Hepatocyte (in vitro differentiated cells): ENCODE data around the gene KIRREL3. TPM values are rescaled to one million over a fixed set of nuclear protein-coding genes. Genes with fewer than 3 reads are reported as not detected.

Experiments used
- DNase-seq: peaks from one replicate; pipeline ENCODE4 v3.0.0-alpha.2; 2016; ENCODE audit warnings: low spot score
- H2AFZ ChIP-seq: fragments of 200-600 bp; sonication (generic); 2 replicates; pipeline ENCODE4 v1.6.0; 2016; ENCODE audit warnings: antibody characterized with exemption, mild to moderate bottlenecking
- H3K27ac ChIP-seq: fragments of 200-600 bp; sonication (generic); 2 replicates; pipeline ENCODE4 v1.5.1; 2016; ENCODE audit warnings: mild to moderate bottlenecking
- H3K27me3 ChIP-seq: fragments of 200-600 bp; sonication (generic); 2 replicates; pipeline ENCODE4 v1.6.1; 2016
- H3K36me3 ChIP-seq: fragments of 200-600 bp; sonication (generic); replicated peaks from 2 replicates; pipeline ENCODE4 v1.5.1; 2016; ENCODE audit warnings: low read depth; ENCODE audit not compliant: insufficient read depth
- H3K4me1 ChIP-seq: fragments of 200-600 bp; sonication (generic); 2 replicates; pipeline ENCODE4 v1.5.1; 2016; ENCODE audit warnings: mild to moderate bottlenecking, moderate library complexity; ENCODE audit not compliant: insufficient read depth
- H3K4me2 ChIP-seq: fragments of 200-600 bp; sonication (generic); 2 replicates; pipeline ENCODE4 v1.6.0; 2016
- H3K4me3 ChIP-seq: fragments of 200-600 bp; sonication (generic); 2 replicates; pipeline ENCODE4 v1.5.1; 2016; ENCODE audit warnings: mild to moderate bottlenecking
- H3K79me2 ChIP-seq: fragments of 200-600 bp; sonication (generic); 2 replicates; pipeline ENCODE4 v1.6.0; 2017; ENCODE audit warnings: mild to moderate bottlenecking
- H3K9me2 ChIP-seq: fragments of 200-600 bp; sonication (generic); replicated peaks from 2 replicates; pipeline ENCODE4 v1.6.0; 2017; ENCODE audit warnings: mild to moderate bottlenecking; ENCODE audit not compliant: insufficient read depth
- H3K9me3 ChIP-seq: fragments of 200-600 bp; sonication (generic); 2 replicates; pipeline ENCODE4 v1.5.1; 2016; ENCODE audit warnings: low read depth, mild to moderate bottlenecking
- H4K20me1 ChIP-seq: fragments of 200-600 bp; sonication (generic); 2 replicates; pipeline ENCODE4 v1.6.0; 2016; ENCODE audit warnings: mild to moderate bottlenecking; ENCODE audit not compliant: insufficient read depth, poor library complexity, severe bottlenecking
- CTCF ChIP-seq: fragments of 200-600 bp; sonication (generic); IDR thresholded peaks from 2 replicates; pipeline ENCODE4 v1.5.1; 2016; ENCODE audit warnings: antibody characterized with exemption, mild to moderate bottlenecking; ENCODE audit not compliant: poor library complexity
- EZH2 ChIP-seq: fragments of 200-600 bp; sonication (generic); IDR thresholded peaks from 2 replicates; pipeline ENCODE4 v1.6.1; 2016; ENCODE audit warnings: antibody characterized with exemption, mild to moderate bottlenecking, borderline replicate concordance
- EZH2phosphoT487 ChIP-seq: fragments of 200-600 bp; sonication (generic); IDR thresholded peaks from one replicate; pipeline ENCODE4 v1.6.1; 2018; ENCODE audit warnings: antibody characterized with exemption, mild to moderate bottlenecking, low read depth, moderate library complexity; ENCODE audit not compliant: unreplicated experiment, severe bottlenecking
- WGBS: methylation state at CpG from one replicate; pipeline ENCODE4 v1.1.6; 2016; ENCODE audit warnings: low lambda C conversion rate; ENCODE audit errors: missing lambda C conversion rate; 5-methylcytosine and 5-hydroxymethylcytosine counted together
- polyA plus RNA-seq: library from polyadenylated mRNA; unstranded; fragments of >200 nt; fragmentation: Nextera tagmentation; extraction: Ambion mirVana; gene quantifications from 2 replicates; pipeline ENCODE4 v1.2.1, GENCODE V29; 2016
- total RNA-seq: library from RNA; depleted of rRNA; stranded (reverse); fragments of >200 nt; gene quantifications from 2 replicates; pipeline ENCODE4 v1.2.3, GENCODE V29; 2014

The KIRREL3 gene
- total and polyA plus RNA-seq, 2 experiments from 2014 or later: 0.33 to 0.86 TPM

- no peak overlapping the region for H3K4me3 ChIP-seq
- DNase-seq: no peak
- no peaks in the 10 kb centered on the region for H4K20me1 ChIP-seq
- no peak overlapping the region for H2AFZ ChIP-seq
- TF ChIP-seq CTCF: peak; percentile 12
- no peak for TF ChIP-seq EZH2
- no peaks in the 10 kb centered on the region for H3K27me3 ChIP-seq
- peaks cover 22% of the 10 kb centered on the region for H3K4me1 ChIP-seq
- no peaks in the 10 kb centered on the region for H3K9me2 ChIP-seq
- 89% methylated on average over 6 of the region's 6 CpGs for WGBS
- H3K27ac ChIP-seq: no peak overlapping the region
- H3K36me3 ChIP-seq: no peaks in the 10 kb centered on the region
- H3K4me2 ChIP-seq: no peak overlapping the region
- no peaks in the 10 kb centered on the region for H3K79me2 ChIP-seq
- no peaks in the 10 kb centered on the region for H3K9me3 ChIP-seq
Observed at GRCh38 chr11:126411971-126412381, 588.6 kb downstream of the KIRREL3 start.

- 71% methylated on average over 6 of the region's 6 CpGs for WGBS
- H3K4me1 ChIP-seq: peaks cover 11% of the 10 kb centered on the region
- no peak overlapping the region for H2AFZ ChIP-seq
- no peak overlapping the region for H3K27ac ChIP-seq
- H3K27me3 ChIP-seq: no peaks in the 10 kb centered on the region
- no peaks in the 10 kb centered on the region for H3K36me3 ChIP-seq
- H3K4me3 ChIP-seq: no peak overlapping the region
- TF ChIP-seq EZH2phosphoT487: no peak
- TF ChIP-seq EZH2: no peak
- TF ChIP-seq CTCF: no peak
- no peaks in the 10 kb centered on the region for H4K20me1 ChIP-seq
- no peak overlapping the region for H3K4me2 ChIP-seq
- no peaks in the 10 kb centered on the region for H3K79me2 ChIP-seq
- H3K9me2 ChIP-seq: no peaks in the 10 kb centered on the region
- H3K9me3 ChIP-seq: no peaks in the 10 kb centered on the region
- no peak for DNase-seq
Observed at GRCh38 chr11:126410649-126411048, 589.9 kb downstream of the KIRREL3 start.

- Histone ChIP-seq H3K79me2 (no peaks in the 10 kb centered on the region), H2AFZ (no peak overlapping the region), H3K9me3 (no peaks in the 10 kb centered on the region), H3K4me1 (peaks cover 2% of the 10 kb centered on the region), H3K4me3 (no peak overlapping the region), H3K9me2 (no peaks in the 10 kb centered on the region), H3K27me3 (no peaks in the 10 kb centered on the region), H4K20me1 (no peaks in the 10 kb centered on the region), H3K27ac (no peak overlapping the region), H3K4me2 (no peak overlapping the region), H3K36me3 (no peaks in the 10 kb centered on the region)
- WGBS: 77% methylated on average over 3 of the region's 3 CpGs
- no peak for DNase-seq
- TF ChIP-seq EZH2phosphoT487: no peak
Observed at GRCh38 chr11:126409620-126409985, 591.0 kb downstream of the KIRREL3 start.

- DNase-seq: no peak
- H4K20me1 ChIP-seq: no peaks in the 10 kb centered on the region
- H3K27me3 ChIP-seq: no peaks in the 10 kb centered on the region
- H3K9me2 ChIP-seq: no peaks in the 10 kb centered on the region
- H3K4me1 ChIP-seq: no peaks in the 10 kb centered on the region
- H3K4me2 ChIP-seq: no peak overlapping the region
- H2AFZ ChIP-seq: no peak overlapping the region
- H3K36me3 ChIP-seq: no peaks in the 10 kb centered on the region
- no peaks in the 10 kb centered on the region for H3K9me3 ChIP-seq
- H3K79me2 ChIP-seq: no peaks in the 10 kb centered on the region
- TF ChIP-seq EZH2: no peak
- no peak for TF ChIP-seq EZH2phosphoT487
- TF ChIP-seq CTCF: no peak
- no peak overlapping the region for H3K4me3 ChIP-seq
- no peak overlapping the region for H3K27ac ChIP-seq
- 93% methylated on average over 12 of the region's 12 CpGs for WGBS
Observed at GRCh38 chr11:126408901-126409619, 591.5 kb downstream of the KIRREL3 start.
